ENCODE data around the gene PDSS2. TPM values are rescaled to one million over a fixed set of nuclear protein-coding genes. Genes with fewer than 3 reads are reported as not detected.

Gene PDSS2
- total RNA-seq, 1 experiment from 2014 or later: 12.1 TPM

- H3K36me3 Mint-ChIP-seq (ENCODE audit: insufficient read depth in 1 of 3, low read depth in 3 of 3): peaks cover 24 to 31% (median 29%) of the 10 kb centered on the region in 3 experiments
- H3T11ph ChIP-seq (ENCODE audit: low read length): no peak overlapping the region
- H3K14ac ChIP-seq (ENCODE audit: insufficient read depth, low read length): no peak overlapping the region
- no peaks in the 10 kb centered on the region for H3K23me2 ChIP-seq (ENCODE audit: insufficient read length, low read depth, low read length, poor library complexity, severe bottlenecking)
- WGBS (ENCODE audit: extremely low coverage, insufficient read length, low lambda C conversion rate): no CpG with 5 or more reads among the region's 7 CpGs
- no peak overlapping the region for H2BK5ac ChIP-seq (ENCODE audit: insufficient read length, low read length)
- no peak overlapping the region for H3K9ac ChIP-seq (ENCODE audit: extremely low read depth, insufficient read length, low read length)
- peaks cover 25% of the 10 kb centered on the region in 2 experiments for H3K9me3 Mint-ChIP-seq
- no peak overlapping the region for H2BK20ac ChIP-seq (ENCODE audit: low read depth, low read length, poor library complexity, severe bottlenecking)
- H3K9me3 ChIP-seq (ENCODE audit: control insufficient read depth, low read depth, low read length): no peaks in the 10 kb centered on the region
- no peak overlapping the region for H3K4me2 ChIP-seq (ENCODE audit: insufficient read depth, insufficient read length, low read length)
- H3K18ac ChIP-seq (ENCODE audit: insufficient read length, low read depth, low read length): no peak overlapping the region
- H2AFZ ChIP-seq (ENCODE audit: low read length): no peak overlapping the region
- H3K4me3 Mint-ChIP-seq: no peak overlapping the region
- no peak overlapping the region for H2BK120ac ChIP-seq (ENCODE audit: low read depth, low read length, poor library complexity, severe bottlenecking)
- H3K56ac ChIP-seq (ENCODE audit: insufficient read length, low read depth, low read length): no peak overlapping the region
- H2BK12ac ChIP-seq (ENCODE audit: insufficient read length, low read depth, low read length): no peak overlapping the region
- no peak for DNase-seq
- no peak overlapping the region for H2BK15ac ChIP-seq (ENCODE audit: low read depth, low read length)
- no peaks in the 10 kb centered on the region; the same call in 1 of the 2 replicates for H3K79me2 ChIP-seq (ENCODE audit: insufficient read depth, low read length)
- no peak overlapping the region for H4K91ac ChIP-seq (ENCODE audit: insufficient read length, low read depth, low read length)
- no peak overlapping the region for H3K4ac ChIP-seq (ENCODE audit: low read depth, low read length)
- no peaks in the 10 kb centered on the region for H4K20me1 ChIP-seq (ENCODE audit: control insufficient read depth, insufficient read depth, insufficient read length)
- no peaks in the 10 kb centered on the region for H3K79me1 ChIP-seq (ENCODE audit: insufficient read depth, low read depth, low read length, poor library complexity, severe bottlenecking)
- H3K4me1 Mint-ChIP-seq: 0 out of 4 replicates have a peak, but pooled peaks cover 0 to 3% of the 10 kb centered on the region in 2 experiments
- H3K27ac Mint-ChIP-seq: no peak overlapping the region
- no peak overlapping the region for H4K5ac ChIP-seq (ENCODE audit: insufficient read length, low read depth, low read length)
- no peak overlapping the region for H2AK5ac ChIP-seq (ENCODE audit: insufficient read length, low read length)
- H3K4me1 ChIP-seq (ENCODE audit: insufficient read depth, low read length): no peaks in the 10 kb centered on the region
- H4K8ac ChIP-seq (replicated peaks; ENCODE audit: insufficient read length, low read depth, low read length): no peak overlapping the region
- no peak overlapping the region for H3K27ac ChIP-seq (ENCODE audit: insufficient read length, low read depth, low read length)
- TF ChIP-seq CTCF (conservative IDR thresholded peaks at IDR 0.05): no peak
- no peaks in the 10 kb centered on the region for H3K27me3 ChIP-seq (ENCODE audit: insufficient read depth, low read length)
- H3K27me3 Mint-ChIP-seq (ENCODE audit: low read depth): no peaks in the 10 kb centered on the region; the same call in 1 of the 2 replicates
- no peak overlapping the region for H3K23ac ChIP-seq (ENCODE audit: insufficient read length, low read depth, low read length)
Measured at GRCh38 chr6:107443608-107444267, 15.6 kb downstream of the PDSS2 start.
